Ovary (tissue), 3 donors: ENCODE measurements around the gene BST1.

Experiments used
- CTCF ChIP-seq, 3 donors: fragments of 450-650 bp in 2 of 3; fragments of 200-600 bp in 1 of 3; IDR thresholded peaks; one replicate each; pipeline versions ENCODE4 v1.5.1 to v1.8.0; 2016 to 2022; ENCODE audit warnings: antibody characterized with exemption in 3 of 3, mild to moderate bottlenecking in 1 of 3
- EP300 ChIP-seq: sonication (generic); formaldehyde crosslinking; IDR thresholded peaks from one replicate; pipeline ENCODE4 v1.6.1; 2017; ENCODE audit warnings: antibody characterized with exemption
- donor health status: DM: no; HTN: no; CAD: no.

DNA sequence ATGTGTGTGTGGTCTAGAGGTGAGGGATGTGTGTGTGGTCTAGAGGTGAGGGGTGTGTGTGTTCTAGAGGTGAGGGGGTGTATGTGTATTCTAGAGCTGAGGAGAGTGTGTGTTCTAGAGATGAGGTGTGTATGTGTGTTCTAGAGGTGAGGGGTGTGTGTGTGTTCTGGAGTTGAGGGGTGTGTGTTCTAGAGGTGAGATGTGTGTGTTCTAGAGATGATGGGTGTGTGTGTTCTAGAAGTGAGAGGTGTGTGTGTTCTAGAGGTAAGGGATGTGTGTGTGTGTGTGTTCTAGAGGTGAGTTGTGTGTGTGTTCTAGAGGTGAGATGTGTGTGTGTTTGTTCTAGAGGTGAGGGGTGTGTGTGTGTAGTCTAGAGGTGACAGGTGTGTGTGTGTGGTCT, 1.3 kb downstream of the BST1 start:
- TF ChIP-seq CTCF (IDR thresholded peaks at IDR 0.05) (no peak), EP300 (no peak)
